Memory B cell (primary cell): ENCODE results near the gene EIF4E2.
A peak's percentile ranks its signal among the peaks of the same experiment; 100 is the strongest.

Source experiments
- ATAC-seq: fragments of 150-1000 bp; cut with Tn5 transposase; 2 replicates; pipeline ENCODE4 v1.10.0; 2021; ENCODE audit warnings: low read depth, mild to moderate bottlenecking, moderate library complexity
- DNase-seq, 2 donors: peaks; one replicate each; pipeline ENCODE4 v3.0.0; 2022; ENCODE audit warnings: low spot score in 2 of 2
- H3K27ac Mint-ChIP-seq: one replicate; pipeline ENCODE4 v1.8.0; 2022; ENCODE audit warnings: mild to moderate bottlenecking, moderate library complexity, mixed read lengths
- H3K27me3 Mint-ChIP-seq: one replicate; pipeline ENCODE4 v1.8.0; 2022; ENCODE audit warnings: mixed read lengths
- H3K36me3 Mint-ChIP-seq: one replicate; pipeline ENCODE4 v1.8.0; 2022; ENCODE audit warnings: mild to moderate bottlenecking, mixed read lengths
- H3K4me1 Mint-ChIP-seq: one replicate; pipeline ENCODE4 v1.8.0; 2022; ENCODE audit warnings: mixed read lengths
- H3K4me3 Mint-ChIP-seq: one replicate; pipeline ENCODE4 v1.8.0; 2022; ENCODE audit warnings: mild to moderate bottlenecking, moderate library complexity, mixed read lengths
- H3K9me3 Mint-ChIP-seq: one replicate; pipeline ENCODE4 v1.8.0; 2022; ENCODE audit warnings: mixed read lengths

EIF4E2 gene

DNA sequence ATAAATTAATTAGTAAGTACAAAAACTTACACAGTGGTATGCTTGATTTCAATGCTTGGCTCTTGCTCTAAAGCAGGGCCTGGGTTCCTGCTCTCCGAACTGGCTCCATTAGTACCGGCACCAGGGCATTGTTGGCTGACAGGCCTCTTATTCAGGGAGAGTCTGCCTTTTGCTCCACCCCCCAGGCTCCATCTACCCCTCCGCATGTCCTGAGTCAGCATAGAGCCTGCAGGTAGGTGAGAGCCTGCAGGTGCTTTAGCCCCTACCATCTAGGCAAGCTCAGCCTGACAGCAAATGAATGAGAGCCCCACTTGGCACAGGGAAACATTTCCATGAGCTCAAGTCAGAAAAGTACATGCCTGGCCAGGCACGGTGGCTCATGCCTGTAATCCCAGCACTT is 47.8 kb downstream of the EIF4E2 start:
- Mint-ChIP-seq H3K4me1 (no peaks in the 10 kb centered on the region), H3K36me3 (peaks cover 4% of the 10 kb centered on the region), H3K9me3 (peaks cover 4% of the 10 kb centered on the region), H3K4me3 (no peak overlapping the region), H3K27me3 (no peaks in the 10 kb centered on the region), H3K27ac (no peak overlapping the region)
- no peak for ATAC-seq
- DNase-seq: no peak

GRCh38 chr2:232600053-232600773 is 49.7 kb downstream of the EIF4E2 start:
- ATAC-seq (no peak), DNase-seq (no peak)
- peaks cover 4% of the 10 kb centered on the region for H3K27me3 Mint-ChIP-seq
- no peak overlapping the region for H3K4me3 Mint-ChIP-seq
- no peak overlapping the region for H3K27ac Mint-ChIP-seq
- H3K36me3 Mint-ChIP-seq: peaks cover 2% of the 10 kb centered on the region
- H3K9me3 Mint-ChIP-seq: peaks cover 4% of the 10 kb centered on the region
- no peaks in the 10 kb centered on the region for H3K4me1 Mint-ChIP-seq

- H3K4me3 Mint-ChIP-seq: no peak overlapping the region
- ATAC-seq (no peak), DNase-seq (no peak)
- H3K4me1 Mint-ChIP-seq: no peaks in the 10 kb centered on the region
- H3K9me3 Mint-ChIP-seq: no peaks in the 10 kb centered on the region
- H3K27me3 Mint-ChIP-seq: peaks cover 4% of the 10 kb centered on the region
- peaks cover under 1% of the 10 kb centered on the region for H3K36me3 Mint-ChIP-seq
- H3K27ac Mint-ChIP-seq: no peak overlapping the region
Observed at GRCh38 chr2:232603283-232603682, 52.8 kb downstream of the EIF4E2 start.

DNA sequence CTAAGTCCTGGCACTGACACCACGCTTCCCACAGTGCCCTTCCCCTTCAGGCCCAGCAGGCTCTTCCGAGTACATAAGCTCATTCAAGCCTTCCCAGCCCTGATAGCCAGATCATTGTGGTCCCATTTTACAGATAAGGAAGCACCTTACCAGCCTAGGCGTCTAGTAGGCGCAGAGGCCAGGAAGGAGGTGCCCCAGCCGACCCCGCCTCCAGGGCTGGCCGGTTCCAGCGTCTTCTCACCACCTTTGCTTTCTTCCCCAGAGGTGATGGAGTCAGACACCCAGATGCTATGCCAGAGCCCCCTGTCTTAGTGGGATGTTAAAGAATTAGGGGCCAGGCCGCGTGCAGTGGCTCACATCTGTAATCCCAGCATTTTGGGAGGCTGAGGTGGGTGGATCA is 54.0 kb downstream of the EIF4E2 start:
- Mint-ChIP-seq H3K4me3 (peak overlapping the region; percentile 46), H3K9me3 (no peaks in the 10 kb centered on the region), H3K4me1 (no peaks in the 10 kb centered on the region), H3K27me3 (peaks cover 4% of the 10 kb centered on the region), H3K36me3 (no peaks in the 10 kb centered on the region), H3K27ac (no peak overlapping the region)
- DNase-seq: no peak
- ATAC-seq: no peak

GRCh38 chr2:232607011-232607410 is 56.5 kb downstream of the EIF4E2 start:
- no peak for DNase-seq
- Mint-ChIP-seq H3K36me3 (no peaks in the 10 kb centered on the region), H3K27me3 (peaks cover 4% of the 10 kb centered on the region), H3K27ac (no peak overlapping the region), H3K9me3 (no peaks in the 10 kb centered on the region), H3K4me1 (no peaks in the 10 kb centered on the region), H3K4me3 (no peak overlapping the region)
- ATAC-seq: no peak

- Mint-ChIP-seq H3K27ac (no peak overlapping the region), H3K4me1 (peaks cover 3% of the 10 kb centered on the region), H3K36me3 (no peaks in the 10 kb centered on the region), H3K27me3 (peaks cover 2% of the 10 kb centered on the region), H3K4me3 (no peak overlapping the region), H3K9me3 (no peaks in the 10 kb centered on the region)
- DNase-seq (no peak), ATAC-seq (no peak)
Observed at GRCh38 chr2:232609607-232610006, 59.1 kb downstream of the EIF4E2 start.

- ATAC-seq: no peak
- Mint-ChIP-seq H3K27ac (no peak overlapping the region), H3K27me3 (peaks cover 2% of the 10 kb centered on the region), H3K4me3 (no peak overlapping the region), H3K9me3 (no peaks in the 10 kb centered on the region), H3K4me1 (peaks cover 3% of the 10 kb centered on the region), H3K36me3 (no peaks in the 10 kb centered on the region)
- DNase-seq: no peak
Observed at GRCh38 chr2:232610081-232610480, 59.6 kb downstream of the EIF4E2 start.

GRCh38 chr2:232611061-232611460 is 60.6 kb downstream of the EIF4E2 start:
- Mint-ChIP-seq H3K36me3 (no peaks in the 10 kb centered on the region), H3K4me1 (peaks cover 3% of the 10 kb centered on the region), H3K27ac (no peak overlapping the region), H3K9me3 (no peaks in the 10 kb centered on the region), H3K4me3 (no peak overlapping the region), H3K27me3 (peaks cover 2% of the 10 kb centered on the region)
- DNase-seq (no peak), ATAC-seq (no peak)

- H3K27ac Mint-ChIP-seq: no peak overlapping the region
- ATAC-seq: peak; percentile 43
- H3K27me3 Mint-ChIP-seq: peaks cover 2% of the 10 kb centered on the region
- H3K4me3 Mint-ChIP-seq: no peak overlapping the region
- H3K9me3 Mint-ChIP-seq: no peaks in the 10 kb centered on the region
- no peaks in the 10 kb centered on the region for H3K36me3 Mint-ChIP-seq
- peak; percentile 43 to 58 for DNase-seq
- H3K4me1 Mint-ChIP-seq: peaks cover 3% of the 10 kb centered on the region
Observed at GRCh38 chr2:232611559-232612218, 61.2 kb downstream of the EIF4E2 start.

DNA sequence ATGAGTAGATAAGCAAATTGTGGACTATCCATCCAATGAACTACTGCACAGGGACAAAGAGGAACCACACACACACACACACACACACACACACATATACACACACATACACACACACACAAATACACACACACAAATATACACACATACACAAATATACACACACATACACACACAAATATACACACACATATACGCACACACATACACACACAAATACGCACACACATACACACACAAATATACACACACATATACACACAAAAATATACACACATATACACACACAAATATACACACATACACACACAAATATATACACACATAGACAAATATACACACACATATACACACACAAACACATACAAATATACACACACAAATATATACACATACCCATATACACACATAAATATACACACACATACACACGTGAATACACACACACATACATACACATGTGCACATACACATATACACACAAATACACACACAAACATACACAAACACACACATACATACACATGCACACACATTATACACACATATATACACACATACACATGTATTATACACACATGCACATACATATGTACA is 63.1 kb downstream of the EIF4E2 start:
- DNase-seq: no peak
- Mint-ChIP-seq H3K27me3 (peaks cover 2% of the 10 kb centered on the region), H3K27ac (no peak overlapping the region), H3K4me3 (no peak overlapping the region), H3K4me1 (peaks cover 3% of the 10 kb centered on the region), H3K36me3 (no peaks in the 10 kb centered on the region), H3K9me3 (no peaks in the 10 kb centered on the region)
- no peak for ATAC-seq

- H3K36me3 Mint-ChIP-seq: no peaks in the 10 kb centered on the region
- H3K9me3 Mint-ChIP-seq: no peaks in the 10 kb centered on the region
- H3K4me3 Mint-ChIP-seq: no peak overlapping the region
- H3K27me3 Mint-ChIP-seq: peaks cover 2% of the 10 kb centered on the region
- DNase-seq (no peak), ATAC-seq (no peak)
- no peak overlapping the region for H3K27ac Mint-ChIP-seq
- H3K4me1 Mint-ChIP-seq: peaks cover 3% of the 10 kb centered on the region
Observed at GRCh38 chr2:232615339-232615738, 64.8 kb downstream of the EIF4E2 start.
